ENCODE measurements around the gene CROCC2.

Gene CROCC2

GRCh38 chr2:241009601-241010530, 103.7 kb downstream of the CROCC2 start:
- DNase-seq (ENCODE audit: low read depth in 2 of 2, low spot score in 1 of 2) = no peak

DNA sequence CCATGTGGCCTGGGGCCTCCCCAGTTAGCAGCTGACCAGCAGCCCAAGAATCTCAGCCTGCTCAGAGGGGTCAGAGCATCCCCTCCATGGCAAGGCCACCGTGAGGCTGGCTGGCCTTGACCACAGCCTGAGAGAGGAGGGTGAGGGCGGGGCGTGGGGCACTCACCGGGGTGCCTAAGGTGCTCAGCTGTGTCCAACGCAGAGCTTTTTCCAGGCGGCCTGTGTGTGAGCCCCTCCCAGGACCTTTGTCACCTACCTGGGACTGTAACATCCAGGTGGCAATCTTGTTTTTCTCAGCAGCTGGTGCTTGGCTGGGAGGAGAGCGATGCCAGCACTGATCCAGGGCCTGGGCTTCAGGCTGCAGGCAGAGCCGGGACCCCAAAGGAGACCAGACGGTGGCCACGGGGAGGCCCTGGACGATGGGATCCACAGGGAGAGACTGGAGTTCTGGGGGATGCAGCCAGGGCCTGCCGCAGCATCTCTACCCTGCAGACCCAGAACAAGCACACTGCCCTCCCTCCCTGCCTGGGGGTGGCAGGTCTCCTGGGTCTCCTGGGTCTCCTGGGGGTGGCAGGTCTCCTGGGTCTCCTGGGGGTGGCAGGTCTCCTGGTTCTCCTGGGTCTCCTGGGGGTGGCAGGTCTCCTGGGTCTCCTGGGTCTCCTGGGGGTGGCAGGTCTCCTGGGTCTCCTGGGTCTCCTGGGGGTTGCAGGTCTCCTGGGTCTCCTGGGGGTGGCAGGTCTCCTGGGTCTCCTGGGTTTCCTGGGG, 104.6 kb downstream of the CROCC2 start:
- DNase-seq (ENCODE audit: low read depth in 2 of 2, low spot score in 1 of 2) = no peak

DNA sequence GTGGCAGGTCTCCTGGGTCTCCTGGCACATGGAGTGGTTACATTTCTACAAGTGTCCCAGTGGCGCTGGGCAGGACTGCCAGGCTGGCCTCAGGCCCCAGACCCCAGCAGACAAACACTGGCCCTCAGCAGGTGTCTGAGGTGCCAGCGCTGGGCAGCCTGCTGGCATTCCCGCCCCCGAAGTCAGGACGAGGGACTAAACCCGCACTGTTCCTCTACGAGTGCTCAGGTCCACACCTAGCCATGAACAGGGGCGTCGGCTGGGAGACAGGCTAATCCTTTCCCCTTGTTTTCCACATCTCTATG, 105.1 kb downstream of the CROCC2 start:
- no peak for DNase-seq (ENCODE audit: low read depth in 2 of 2, low spot score in 1 of 2)

- DNase-seq (ENCODE audit: low read depth in 2 of 2, low spot score in 1 of 2) = no peak
Measured at GRCh38 chr2:241011751-241012510, 105.8 kb downstream of the CROCC2 start.

DNA sequence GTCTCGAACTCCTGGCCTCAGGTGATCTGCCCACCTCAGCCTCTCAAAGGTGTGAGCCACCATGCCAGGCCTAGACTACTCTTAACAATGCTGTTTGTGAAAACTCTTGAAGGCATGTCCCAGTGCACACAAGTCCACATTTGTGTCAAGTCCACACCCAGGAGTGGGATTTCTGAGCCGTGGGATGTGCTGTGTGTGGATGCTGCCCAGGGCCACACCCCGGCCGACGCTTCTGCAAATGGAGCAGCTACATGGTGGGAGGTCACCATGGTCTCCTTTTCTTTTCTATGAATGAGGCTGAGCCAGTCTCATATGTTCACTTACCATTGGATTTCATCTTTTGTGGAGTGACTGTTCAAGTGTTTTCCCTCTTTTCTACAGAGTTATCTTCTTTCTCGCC, 108.1 kb downstream of the CROCC2 start:
- no peak for DNase-seq (ENCODE audit: low read depth in 2 of 2, low spot score in 1 of 2)

- no peak for DNase-seq (ENCODE audit: low read depth in 2 of 2, low spot score in 1 of 2)
Measured at GRCh38 chr2:241014764-241015163, 108.6 kb downstream of the CROCC2 start.

GRCh38 chr2:241015439-241015838, 109.3 kb downstream of the CROCC2 start:
- DNase-seq (ENCODE audit: low read depth in 2 of 2, low spot score in 1 of 2) = no peak

- DNase-seq (ENCODE audit: low read depth in 2 of 2, low spot score in 1 of 2) = no peak
Measured at GRCh38 chr2:241017228-241017940, 111.2 kb downstream of the CROCC2 start.

DNA sequence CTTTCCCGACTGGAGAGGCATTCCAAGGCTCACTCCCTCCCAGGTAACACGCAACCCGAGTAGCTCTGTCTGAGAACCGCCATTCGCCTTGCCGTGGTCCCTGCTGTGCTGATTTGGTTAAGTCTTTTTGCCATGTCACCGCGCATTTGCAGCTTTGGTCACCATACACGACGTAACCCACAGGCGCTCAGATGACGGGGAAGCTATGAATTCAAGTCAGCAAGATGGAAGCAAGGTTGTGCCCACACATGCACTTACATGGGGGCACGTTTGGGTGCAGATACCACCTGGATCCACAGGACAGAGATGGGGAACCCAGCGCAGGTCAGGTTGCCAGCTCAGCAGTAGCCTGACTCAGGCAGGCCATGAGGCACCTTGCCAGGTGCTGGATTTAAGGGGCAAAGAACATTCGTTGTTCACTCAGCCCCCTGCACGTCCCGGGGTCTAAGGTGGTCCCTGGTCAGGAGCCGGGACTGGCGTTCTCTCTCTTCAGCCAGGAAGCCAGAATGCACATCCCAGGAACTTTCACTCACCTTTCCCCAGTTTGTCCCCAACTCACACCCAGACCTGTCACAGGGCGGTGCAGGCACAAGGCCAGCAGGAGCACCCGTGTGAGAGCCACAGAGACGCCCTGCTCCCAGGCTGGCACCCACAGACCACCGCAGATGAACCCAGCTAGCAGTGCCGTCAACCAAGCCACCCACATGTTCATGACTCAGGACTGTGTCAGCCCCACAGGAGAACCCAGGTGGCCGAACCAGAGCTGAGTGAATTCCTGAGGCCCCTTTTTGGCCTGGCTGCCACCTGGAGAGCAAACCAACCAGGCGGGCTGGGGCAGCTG, 112.1 kb downstream of the CROCC2 start:
- DNase-seq (ENCODE audit: low read depth in 2 of 2, low spot score in 1 of 2) = no peak

DNA sequence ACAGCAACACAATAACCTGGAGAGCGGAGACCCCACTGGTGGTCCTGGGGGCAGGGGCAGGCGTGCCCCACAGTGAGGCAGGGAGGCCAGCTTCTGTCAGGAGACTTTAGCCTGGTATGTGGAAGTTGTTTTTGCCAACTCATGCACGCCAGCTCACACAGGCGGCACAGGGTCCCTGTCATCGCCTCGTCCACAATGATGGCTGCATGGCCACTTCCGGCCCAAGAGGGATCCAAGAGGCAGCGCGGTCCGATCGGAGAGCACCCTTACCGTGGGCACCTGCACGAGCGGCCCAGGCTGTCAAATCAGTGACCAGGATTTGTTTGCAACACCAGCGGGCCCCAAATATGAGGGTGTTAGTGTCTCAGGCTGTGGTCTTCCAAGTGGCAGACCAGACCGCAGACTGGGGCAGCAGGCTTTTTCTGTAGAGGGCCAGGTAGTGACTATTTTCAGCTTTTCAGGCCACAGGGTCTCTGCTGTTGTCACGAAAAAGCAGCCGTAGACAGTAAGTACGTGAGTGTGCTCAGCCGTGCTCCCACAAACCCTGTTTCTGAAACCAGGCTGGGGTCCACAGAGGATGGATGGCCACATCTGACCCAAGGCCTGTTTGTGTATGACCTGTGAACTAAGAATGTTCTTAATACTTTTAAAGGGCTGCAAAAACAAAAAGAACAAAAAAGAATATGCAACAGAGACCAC, 113.5 kb downstream of the CROCC2 start:
- DNase-seq (ENCODE audit: low read depth in 2 of 2, low spot score in 1 of 2) = no peak

- DNase-seq (ENCODE audit: low read depth in 2 of 2, low spot score in 1 of 2) = no peak
Measured at GRCh38 chr2:241020201-241020600, 114.1 kb downstream of the CROCC2 start.

DNA sequence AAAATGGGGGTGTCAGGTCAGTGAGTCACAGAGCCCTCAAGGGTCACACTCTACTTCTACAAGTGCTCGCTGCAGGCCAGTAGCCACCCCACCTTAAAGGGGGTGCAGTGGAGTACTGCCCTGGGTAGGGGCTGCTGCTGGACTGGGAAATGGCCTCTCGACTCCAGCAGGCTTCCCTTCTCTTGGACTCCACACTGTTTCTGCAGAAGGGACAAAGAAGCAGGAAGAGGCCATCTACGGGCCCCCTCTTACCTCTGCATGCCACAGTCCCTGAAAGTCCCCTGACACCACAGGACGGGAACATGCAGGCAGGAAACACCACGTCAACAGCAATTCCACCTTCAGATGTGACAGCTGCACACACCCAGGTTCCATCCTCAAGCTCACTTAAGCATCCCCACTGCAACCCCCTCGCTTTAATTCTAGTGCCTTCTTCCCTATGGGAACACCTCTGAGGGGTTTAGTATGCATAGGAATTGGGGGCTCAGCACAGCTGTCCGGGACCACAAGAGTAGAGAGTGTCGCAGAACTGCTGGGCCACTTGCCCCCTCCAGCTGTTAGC, 114.6 kb downstream of the CROCC2 start:
- no peak for DNase-seq (ENCODE audit: low read depth in 2 of 2, low spot score in 1 of 2)

- no peak for DNase-seq (ENCODE audit: low read depth in 2 of 2, low spot score in 1 of 2)
Measured at GRCh38 chr2:241025639-241026038, 119.5 kb downstream of the CROCC2 start.

DNA sequence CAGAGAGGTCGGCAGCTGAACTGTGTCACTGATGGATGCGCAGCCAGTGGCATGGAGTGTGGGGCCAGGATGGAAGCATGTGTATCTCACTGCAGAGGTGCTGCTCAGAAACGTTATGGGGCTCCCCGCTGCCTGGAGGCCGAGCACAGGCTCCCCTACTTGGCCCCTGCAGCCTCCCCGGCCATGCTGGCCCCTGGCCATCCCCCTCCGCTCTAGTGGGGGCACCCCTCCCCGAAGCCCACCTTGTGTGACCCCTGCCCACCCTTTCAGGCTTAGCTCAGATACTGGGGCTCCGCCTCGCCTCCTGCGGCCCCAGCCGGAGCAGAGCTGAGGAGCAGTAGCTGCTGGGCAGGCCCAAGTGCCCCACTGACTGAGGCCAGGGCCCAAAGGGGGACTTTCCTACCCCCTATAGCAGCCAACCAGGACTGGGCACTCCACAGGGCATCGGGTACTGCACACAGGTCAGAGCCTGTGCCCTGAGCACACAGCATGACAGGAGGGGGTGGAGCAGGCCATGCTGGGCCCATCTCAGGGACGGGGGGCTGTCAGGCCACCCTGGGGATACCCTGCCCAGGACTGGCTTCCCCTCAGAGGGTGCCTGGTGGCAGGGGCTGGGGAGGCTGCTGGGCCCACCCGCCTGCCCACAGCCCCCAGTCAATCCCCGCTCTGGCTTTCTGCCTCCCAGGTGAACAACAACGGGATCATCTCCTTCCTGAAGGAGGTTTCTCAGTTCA, 123.6 kb downstream of the CROCC2 start:
- no peak for DNase-seq (ENCODE audit: low read depth in 2 of 2, low spot score in 1 of 2)

DNA sequence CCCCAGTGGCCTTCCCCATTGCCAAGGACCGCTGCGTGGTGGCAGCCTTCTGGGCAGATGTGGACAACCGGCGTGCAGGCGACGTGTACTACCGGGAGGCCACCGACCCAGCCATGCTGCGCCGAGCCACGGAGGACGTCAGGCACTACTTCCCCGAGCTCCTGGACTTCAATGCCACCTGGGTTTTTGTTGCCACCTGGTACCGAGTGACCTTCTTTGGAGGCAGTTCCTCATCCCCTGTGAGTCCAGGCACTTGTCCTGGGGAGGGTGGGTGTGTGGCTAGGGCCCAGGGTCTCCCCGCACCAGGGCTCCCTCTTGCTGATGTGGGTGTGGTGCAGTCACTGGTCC, 124.2 kb downstream of the CROCC2 start:
- DNase-seq (ENCODE audit: low read depth in 2 of 2, low spot score in 1 of 2) = no peak

GRCh38 chr2:241030883-241031282, 124.7 kb downstream of the CROCC2 start:
- no peak for DNase-seq (ENCODE audit: low read depth in 2 of 2, low spot score in 1 of 2)

DNA sequence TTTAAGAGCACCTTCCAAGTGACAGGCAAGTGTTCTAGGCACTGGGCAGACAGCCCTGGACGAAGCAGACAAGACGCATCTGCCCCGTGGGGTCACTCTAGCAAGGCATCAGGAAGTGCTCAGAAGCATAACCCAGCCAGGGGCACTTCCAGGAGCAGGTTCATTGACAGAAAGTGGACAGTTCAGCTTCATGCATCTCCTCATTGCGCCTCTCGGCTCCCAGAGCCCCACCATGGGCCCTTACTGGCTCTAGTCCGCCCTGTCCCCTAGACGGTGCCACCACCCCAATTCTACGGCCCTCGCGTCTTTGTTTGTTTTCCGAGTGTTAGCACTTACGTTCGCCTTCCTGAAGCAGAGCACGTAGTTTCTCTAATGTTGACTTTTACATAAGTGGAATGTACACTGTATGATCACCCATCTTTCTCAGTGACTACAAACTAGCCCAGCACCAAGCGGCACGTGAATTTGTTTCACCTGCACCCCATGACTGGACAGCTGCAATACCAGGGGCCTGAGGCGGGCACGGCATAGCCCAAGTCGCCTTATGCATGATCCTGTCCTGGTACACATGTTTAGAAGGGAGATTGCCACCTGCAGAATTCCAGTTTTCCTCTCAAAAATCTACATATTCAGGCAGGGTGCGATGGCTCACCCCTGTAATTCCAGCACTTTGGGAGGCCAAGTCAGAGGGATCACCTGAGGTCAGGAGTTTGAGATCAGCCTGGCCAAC, 125.5 kb downstream of the CROCC2 start:
- DNase-seq (ENCODE audit: low read depth in 2 of 2, low spot score in 1 of 2) = no peak

Data from stimulated activated CD8-positive, alpha-beta memory T cell treated with anti-CD3 and anti-CD28 coated beads, Interleukin-4, amount 100 ng/mL, for 1 hour (primary cell).